Activated naive CD8-positive, alpha-beta T cell (primary cell): ENCODE results near the gene ARMC10.
"Not testable (repeated sequence)": the region's sequence is repeated elsewhere in the genome, so short reads cannot be mapped to it uniquely, and the experiment has no call there.

Experiments used
- H3K27ac Mint-ChIP-seq: one replicate; pipeline ENCODE4 v1.8.0; 2021; ENCODE audit warnings: mixed read lengths
- H3K27me3 Mint-ChIP-seq: one replicate; pipeline ENCODE4 v1.8.0; 2021; ENCODE audit warnings: mixed read lengths
- H3K36me3 Mint-ChIP-seq: one replicate; pipeline ENCODE4 v1.8.0; 2021; ENCODE audit warnings: mixed read lengths
- H3K4me1 Mint-ChIP-seq: one replicate; pipeline ENCODE4 v1.8.0; 2021; ENCODE audit warnings: low read depth, mixed read lengths
- H3K4me3 Mint-ChIP-seq: one replicate; pipeline ENCODE4 v1.8.0; 2021; ENCODE audit warnings: mild to moderate bottlenecking, mixed read lengths
- H3K9me3 Mint-ChIP-seq: one replicate; pipeline ENCODE4 v1.8.0; 2021; ENCODE audit warnings: low read depth, mixed read lengths

The ARMC10 gene

DNA sequence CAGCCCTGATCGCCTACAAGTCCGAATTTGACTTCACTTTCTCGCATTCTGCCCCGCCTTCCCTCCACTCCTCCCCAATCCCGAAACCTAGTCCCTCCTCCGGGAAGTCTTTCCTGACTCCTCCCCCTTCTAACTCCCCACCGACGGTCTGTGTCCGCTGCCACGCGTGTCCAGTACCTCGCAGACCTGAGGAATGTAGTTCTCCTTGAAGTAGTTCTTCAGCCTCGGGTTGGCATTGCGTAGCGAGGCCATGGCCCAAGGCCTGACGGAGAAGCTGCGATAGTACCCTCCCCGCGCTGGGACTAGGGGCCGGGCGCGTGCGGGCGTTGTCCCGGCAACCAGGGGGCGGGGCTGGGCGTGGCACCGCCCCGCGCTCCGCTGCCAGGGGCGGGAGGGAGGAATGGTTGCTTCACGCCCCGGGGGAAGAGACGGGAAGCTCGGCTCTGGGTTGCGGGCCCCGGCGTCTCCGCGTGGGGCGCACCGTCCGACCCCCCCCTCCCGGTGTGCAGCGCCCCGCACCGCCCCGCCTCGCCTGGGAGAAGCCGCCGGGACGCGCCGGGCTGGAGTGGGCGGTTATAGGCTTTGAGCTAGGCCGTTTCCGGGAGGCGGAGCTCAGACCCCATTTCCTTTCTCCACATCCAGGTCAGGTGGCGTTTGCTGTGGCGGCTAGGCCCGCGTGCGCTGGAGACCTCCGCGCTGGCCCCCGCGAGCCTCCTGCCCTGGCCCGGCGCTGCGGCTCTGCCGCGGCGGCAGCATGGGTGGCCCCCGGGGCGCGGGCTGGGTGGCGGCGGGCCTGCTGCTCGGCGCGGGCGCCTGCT lies at the start of gene ARMC10, which contains the start of gene FBXL13:
ARMC10 (plus strand) TSS at position 622 of the 818 bp plus-strand sequence; CDS start at position 755, 133 bp downstream.
FBXL13 (minus strand) TSS at position 278 of the 818 bp plus-strand sequence.
- H3K36me3 Mint-ChIP-seq = peaks cover 4% of the 10 kb centered on the region
- peak within 1 kb of the TSS; percentile 95 for H3K27ac Mint-ChIP-seq
- peaks cover 47% of the 10 kb centered on the region for H3K4me1 Mint-ChIP-seq
- no peaks in the 10 kb centered on the region for H3K27me3 Mint-ChIP-seq
- H3K4me3 Mint-ChIP-seq = peak within 1 kb of the TSS; percentile 98
- H3K9me3 Mint-ChIP-seq = no peaks in the 10 kb centered on the region

DNA sequence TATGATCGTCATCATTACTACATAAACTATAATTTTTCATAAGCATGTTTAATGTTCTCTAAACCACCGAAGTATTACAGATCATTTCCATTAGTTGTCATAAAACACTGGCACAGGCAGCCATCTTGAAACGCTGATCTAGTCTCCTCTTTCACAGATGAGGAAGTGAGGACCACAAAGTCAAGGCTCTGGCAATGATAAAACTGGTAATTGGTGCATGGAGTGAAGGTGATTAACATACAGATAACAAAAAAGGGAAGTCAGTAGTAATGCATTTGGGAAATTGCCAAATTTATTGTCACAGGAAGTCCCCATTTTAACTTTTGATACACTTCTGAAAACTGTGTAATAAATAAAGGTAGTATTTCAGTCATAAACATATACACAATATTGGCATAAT lies 49.6 kb upstream of the ARMC10 start:
- Mint-ChIP-seq H3K27ac (no peak overlapping the region), H3K27me3 (no peaks in the 10 kb centered on the region), H3K4me1 (peaks cover 2% of the 10 kb centered on the region), H3K36me3 (peaks cover 14% of the 10 kb centered on the region), H3K9me3 (peaks cover 4% of the 10 kb centered on the region), H3K4me3 (no peak overlapping the region)

DNA sequence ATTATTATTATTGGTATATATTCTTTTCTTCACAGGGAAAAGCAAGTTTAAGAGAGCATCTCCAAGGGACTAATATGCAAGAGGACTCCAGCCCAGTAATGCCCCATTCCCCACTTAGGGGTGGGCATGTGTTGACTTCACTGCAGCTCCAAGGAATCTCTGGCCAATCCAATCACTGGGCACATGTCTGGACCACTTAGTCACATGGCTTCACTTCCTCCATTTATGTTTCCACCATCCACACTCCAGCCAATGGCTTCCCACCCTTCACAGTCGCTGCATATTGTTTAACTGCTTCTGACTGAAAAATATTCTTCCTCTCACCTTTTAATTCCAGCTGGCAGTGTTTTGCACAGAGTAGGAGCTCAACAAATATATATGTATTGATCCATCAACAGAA lies 43.9 kb upstream of the ARMC10 start:
- Mint-ChIP-seq H3K9me3 (no peaks in the 10 kb centered on the region), H3K4me3 (no peak overlapping the region), H3K27me3 (no peaks in the 10 kb centered on the region), H3K27ac (no peak overlapping the region), H3K4me1 (no peaks in the 10 kb centered on the region), H3K36me3 (no peaks in the 10 kb centered on the region)

DNA sequence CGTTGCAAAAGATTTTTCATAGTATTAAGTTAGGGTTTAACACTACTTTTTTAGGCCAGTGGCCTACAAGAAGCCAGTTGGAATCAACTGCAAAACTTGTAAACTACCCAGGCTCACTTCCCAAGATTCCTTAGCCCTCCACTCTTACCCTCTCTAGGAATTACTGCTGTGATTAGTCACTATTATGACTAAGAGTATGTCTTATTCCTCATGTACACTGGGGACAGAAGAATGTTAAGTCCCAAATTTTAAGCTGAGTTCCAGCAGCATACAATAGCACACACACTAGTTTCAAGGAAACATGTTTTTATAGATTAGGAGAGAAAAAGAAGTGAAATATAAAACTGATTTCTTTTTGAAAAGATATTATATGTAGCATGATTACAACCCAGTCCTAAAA lies 43.2 kb upstream of the ARMC10 start:
- H3K27ac Mint-ChIP-seq = no peak overlapping the region
- H3K9me3 Mint-ChIP-seq = no peaks in the 10 kb centered on the region
- no peaks in the 10 kb centered on the region for H3K36me3 Mint-ChIP-seq
- no peaks in the 10 kb centered on the region for H3K27me3 Mint-ChIP-seq
- H3K4me3 Mint-ChIP-seq = no peak overlapping the region
- no peaks in the 10 kb centered on the region for H3K4me1 Mint-ChIP-seq

DNA sequence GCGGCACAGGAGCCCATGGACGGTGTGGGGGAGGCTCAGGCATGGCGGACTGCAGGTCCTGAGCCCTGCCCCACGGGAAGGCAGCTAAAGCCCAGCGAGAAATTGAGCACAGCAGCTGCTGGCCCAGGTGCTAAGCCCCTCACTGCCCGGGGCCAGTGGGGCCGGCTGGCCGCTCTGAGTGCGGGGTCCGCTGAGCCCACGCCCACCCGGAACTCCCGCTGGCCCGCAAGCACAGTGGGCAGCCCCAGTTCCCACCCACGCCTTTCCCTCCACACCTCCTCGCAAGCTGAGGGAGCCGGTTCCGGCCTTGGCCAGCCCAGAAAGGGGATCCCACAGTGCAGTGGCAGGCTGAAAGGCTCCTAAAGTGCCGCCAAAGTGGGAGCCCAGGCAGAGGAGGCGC lies 40.6 kb upstream of the ARMC10 start:
- H3K9me3 Mint-ChIP-seq, H3K27me3 Mint-ChIP-seq, H3K4me3 Mint-ChIP-seq, H3K4me1 Mint-ChIP-seq, H3K36me3 Mint-ChIP-seq, H3K27ac Mint-ChIP-seq: not testable (repeated sequence)

DNA sequence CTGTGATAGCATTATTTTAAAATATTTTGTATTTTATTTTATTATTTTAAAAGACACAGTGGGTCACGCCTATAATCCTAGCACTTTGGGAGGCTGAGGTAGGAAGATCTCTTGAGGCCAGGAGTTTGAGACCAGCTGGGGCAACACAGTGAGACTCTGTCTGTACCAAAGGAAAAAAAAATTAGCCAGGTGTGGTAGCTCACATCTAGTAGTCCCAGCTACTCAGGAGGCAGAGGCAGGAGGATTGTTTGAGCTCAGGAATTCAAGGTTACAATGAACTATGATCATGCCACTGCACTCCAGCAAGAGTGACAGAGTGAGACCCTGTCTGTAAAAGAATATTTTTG lies 37.5 kb upstream of the ARMC10 start:
- H3K36me3 Mint-ChIP-seq = peaks cover 8% of the 10 kb centered on the region
- H3K4me3 Mint-ChIP-seq = no peak overlapping the region
- peaks cover 5% of the 10 kb centered on the region for H3K9me3 Mint-ChIP-seq
- no peak overlapping the region for H3K27ac Mint-ChIP-seq
- H3K4me1 Mint-ChIP-seq = no peaks in the 10 kb centered on the region
- H3K27me3 Mint-ChIP-seq = no peaks in the 10 kb centered on the region

DNA sequence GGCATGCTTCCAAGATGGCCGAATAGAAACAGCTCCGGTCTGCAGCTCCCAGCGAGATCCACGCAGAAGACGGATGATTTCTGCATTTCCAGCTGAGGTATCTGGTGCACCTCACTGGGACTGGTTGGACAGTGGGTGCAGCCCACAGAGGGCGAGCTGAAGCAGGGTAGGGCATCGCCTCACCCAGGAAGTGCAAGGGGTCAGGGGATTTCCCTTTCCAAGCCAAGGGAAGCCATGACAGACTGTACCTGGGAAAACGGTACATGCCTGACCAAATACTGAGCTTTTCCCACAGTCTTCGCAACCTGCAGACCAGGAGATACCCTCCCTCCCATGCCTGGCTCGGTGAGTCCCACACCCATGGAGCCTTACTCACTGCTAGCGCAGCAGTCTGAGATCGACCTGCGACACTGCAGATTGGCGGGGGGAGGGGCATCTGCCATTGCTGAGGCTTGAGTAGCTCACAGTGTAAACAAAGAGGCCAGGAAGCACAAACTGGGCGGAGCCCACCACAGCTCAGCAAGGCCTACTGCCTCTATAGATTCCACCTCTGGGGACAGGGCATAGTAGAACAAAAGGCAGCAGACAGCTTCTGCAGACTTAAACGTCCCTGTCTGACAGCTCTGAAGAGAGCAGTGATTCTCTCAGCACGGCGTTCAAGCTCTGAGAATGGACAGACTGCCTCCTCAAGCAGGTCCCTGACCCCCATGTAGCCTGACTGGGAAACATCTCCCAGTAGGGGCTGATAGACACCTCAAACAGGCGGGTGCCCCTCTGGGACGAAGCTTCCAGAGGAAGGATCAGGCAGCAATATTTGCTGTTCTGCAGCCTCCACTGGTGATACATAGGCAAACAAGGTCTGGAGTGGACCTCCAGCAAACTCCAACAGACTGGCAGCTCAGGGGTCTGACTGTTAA lies 36.9 kb upstream of the ARMC10 start:
- not testable (repeated sequence) for H3K27me3 Mint-ChIP-seq, H3K27ac Mint-ChIP-seq, H3K9me3 Mint-ChIP-seq, H3K4me3 Mint-ChIP-seq, H3K4me1 Mint-ChIP-seq
- H3K36me3 Mint-ChIP-seq = peaks cover 13% of the 10 kb centered on the region

DNA sequence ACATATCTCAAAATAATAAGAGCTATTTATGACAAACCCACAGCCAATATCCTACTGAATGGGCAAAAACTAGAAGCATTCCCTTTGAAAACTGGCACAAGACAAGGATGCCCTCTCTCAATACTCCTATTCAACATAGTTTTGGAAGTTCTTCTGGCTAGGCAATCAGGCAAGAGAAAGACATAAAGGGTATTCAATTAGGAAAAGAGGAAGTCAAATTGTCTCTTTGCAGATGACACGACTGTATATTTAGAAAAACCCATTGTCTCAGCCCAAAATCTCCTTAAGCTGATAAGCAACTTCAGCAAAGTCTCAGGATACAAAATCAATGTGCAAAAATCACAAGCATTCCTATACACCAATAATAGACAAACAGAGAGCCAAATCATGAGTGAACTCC lies 33.1 kb upstream of the ARMC10 start:
- not testable (repeated sequence) for H3K27me3 Mint-ChIP-seq, H3K4me1 Mint-ChIP-seq, H3K4me3 Mint-ChIP-seq, H3K9me3 Mint-ChIP-seq, H3K27ac Mint-ChIP-seq
- peaks cover 17% of the 10 kb centered on the region for H3K36me3 Mint-ChIP-seq

DNA sequence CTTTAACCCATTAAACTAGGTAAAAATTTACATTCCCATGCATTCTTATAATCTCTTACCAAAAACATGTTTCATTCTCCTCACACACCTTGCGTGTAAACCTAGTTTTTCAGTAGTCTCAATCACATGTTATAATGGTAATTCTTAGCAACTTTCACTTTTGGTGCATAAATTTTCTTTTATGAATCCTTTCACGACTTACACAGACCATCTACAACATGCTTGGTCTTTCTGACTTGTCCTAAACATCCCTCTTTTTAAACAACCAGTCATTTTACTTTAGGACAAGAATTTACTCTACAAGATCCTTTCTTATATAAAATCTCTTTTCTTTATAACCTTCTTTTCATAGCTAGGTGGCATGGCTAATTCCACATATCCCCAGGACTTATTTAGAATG lies 26.1 kb upstream of the ARMC10 start:
- no peak overlapping the region for H3K27ac Mint-ChIP-seq
- H3K4me1 Mint-ChIP-seq = no peaks in the 10 kb centered on the region
- no peak overlapping the region for H3K4me3 Mint-ChIP-seq
- peaks cover 5% of the 10 kb centered on the region for H3K36me3 Mint-ChIP-seq
- H3K9me3 Mint-ChIP-seq = peaks cover 3% of the 10 kb centered on the region
- H3K27me3 Mint-ChIP-seq = no peaks in the 10 kb centered on the region

DNA sequence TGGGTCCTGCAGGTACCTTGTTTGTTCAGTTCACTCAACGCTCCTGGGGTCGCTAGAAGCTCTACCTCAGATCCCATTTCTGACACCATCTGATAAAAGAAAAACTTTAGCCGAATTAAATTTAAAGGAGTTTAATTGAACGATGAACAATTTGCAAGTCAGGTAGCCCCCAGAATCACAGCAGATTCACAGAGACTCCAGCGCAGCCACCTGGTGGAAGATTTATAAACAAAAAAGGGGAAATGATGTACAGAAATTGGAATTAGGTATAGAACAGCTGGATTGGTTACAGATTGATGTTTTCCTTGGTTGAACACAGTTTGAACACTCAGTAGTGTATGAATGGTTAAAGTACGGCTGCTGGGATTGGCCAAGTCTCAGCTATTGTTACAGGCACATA lies 23.4 kb upstream of the ARMC10 start:
- H3K4me3 Mint-ChIP-seq = no peak overlapping the region
- peaks cover 3% of the 10 kb centered on the region for H3K9me3 Mint-ChIP-seq
- H3K36me3 Mint-ChIP-seq = peaks cover 7% of the 10 kb centered on the region
- H3K4me1 Mint-ChIP-seq = no peaks in the 10 kb centered on the region
- H3K27ac Mint-ChIP-seq = no peak overlapping the region
- no peaks in the 10 kb centered on the region for H3K27me3 Mint-ChIP-seq

DNA sequence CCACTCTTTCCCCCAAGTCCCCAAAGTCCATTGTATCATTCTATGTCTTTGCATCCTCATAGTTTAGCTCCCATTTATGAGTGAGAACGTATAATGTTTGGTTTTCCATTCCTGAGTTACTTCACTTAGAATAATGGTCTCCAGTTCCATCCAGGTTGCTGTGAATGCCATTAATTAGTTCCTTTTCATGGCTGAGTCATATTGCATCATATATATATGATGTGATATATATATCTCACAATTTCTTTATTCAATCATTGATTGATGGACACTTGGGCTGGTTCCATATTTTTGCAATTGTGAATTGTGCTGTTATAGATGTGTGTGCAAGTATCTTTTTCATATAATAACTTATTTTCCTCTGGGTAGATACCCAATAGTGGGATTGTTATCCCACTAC lies 18.9 kb upstream of the ARMC10 start:
- H3K27ac Mint-ChIP-seq, H3K27me3 Mint-ChIP-seq, H3K4me1 Mint-ChIP-seq, H3K9me3 Mint-ChIP-seq, H3K4me3 Mint-ChIP-seq, H3K36me3 Mint-ChIP-seq: not testable (repeated sequence)

DNA sequence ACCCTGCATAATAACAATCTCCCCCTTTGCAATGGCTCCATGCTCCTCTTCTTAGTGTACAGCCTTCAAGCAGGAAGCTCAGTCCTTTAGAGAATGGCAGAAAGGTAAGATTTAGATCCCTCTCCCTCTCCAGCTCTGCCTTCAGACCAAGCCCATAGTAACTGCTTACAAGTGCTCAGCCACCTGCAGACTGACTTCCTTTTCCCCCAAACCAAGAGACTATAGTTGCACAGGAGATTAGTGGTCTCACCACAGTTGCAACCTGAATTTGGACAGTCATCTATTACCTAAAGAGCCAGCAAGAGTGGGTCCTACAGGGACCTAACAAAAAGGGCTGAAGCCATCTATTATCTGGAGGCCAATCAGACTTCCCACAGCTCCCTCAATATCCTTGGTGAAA lies 16.8 kb upstream of the ARMC10 start:
- Mint-ChIP-seq H3K9me3 (no peaks in the 10 kb centered on the region), H3K27me3 (no peaks in the 10 kb centered on the region), H3K36me3 (peaks cover 6% of the 10 kb centered on the region), H3K27ac (no peak overlapping the region), H3K4me3 (no peak overlapping the region), H3K4me1 (peaks cover 2% of the 10 kb centered on the region)

DNA sequence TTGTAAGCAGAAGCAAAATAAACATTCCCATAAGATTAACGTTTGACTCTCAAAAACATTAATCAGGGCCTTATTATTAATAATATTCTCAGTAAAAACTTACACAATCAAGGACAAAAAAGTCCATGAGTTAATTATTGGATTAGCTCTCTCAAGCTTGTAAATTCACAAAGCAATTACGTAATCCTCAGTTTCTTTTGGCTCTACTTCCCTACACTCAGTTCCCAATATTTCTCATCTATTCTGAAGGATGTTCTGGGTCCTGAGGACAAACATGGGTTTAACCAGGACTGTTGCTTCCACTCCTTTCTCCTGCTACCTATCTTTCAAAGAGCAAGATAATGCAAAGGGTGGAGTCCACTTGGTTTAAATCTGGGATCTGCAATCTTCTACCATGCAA lies 15.5 kb upstream of the ARMC10 start:
- Mint-ChIP-seq H3K27me3 (no peaks in the 10 kb centered on the region), H3K4me3 (no peak overlapping the region)

DNA sequence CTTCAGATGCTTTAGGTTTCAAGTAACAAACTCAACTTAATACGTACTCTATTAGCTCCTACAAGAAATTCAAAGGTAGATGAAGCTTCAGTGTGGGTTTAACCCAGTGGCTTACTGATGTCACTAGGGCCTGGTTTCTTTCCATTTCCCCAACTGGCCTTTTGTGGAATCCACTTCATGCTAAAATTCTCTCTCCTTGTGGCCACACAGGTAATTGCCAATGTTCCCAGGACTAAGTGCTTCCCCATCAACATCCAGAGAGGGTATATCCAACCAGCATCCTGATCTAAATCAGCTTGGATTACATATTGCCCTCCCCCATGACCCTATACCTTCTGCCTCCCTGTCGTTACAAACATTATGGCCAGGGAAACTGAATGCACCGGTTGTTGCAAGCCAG lies 11.0 kb upstream of the ARMC10 start:
- no peak overlapping the region for H3K27ac Mint-ChIP-seq
- no peaks in the 10 kb centered on the region for H3K9me3 Mint-ChIP-seq
- peaks cover 5% of the 10 kb centered on the region for H3K36me3 Mint-ChIP-seq
- no peak overlapping the region for H3K4me3 Mint-ChIP-seq
- H3K27me3 Mint-ChIP-seq = no peaks in the 10 kb centered on the region
- H3K4me1 Mint-ChIP-seq = peaks cover 2% of the 10 kb centered on the region

More for the DNA sequence above, 15.5 kb upstream of the ARMC10 start:
- Mint-ChIP-seq H3K9me3 (no peaks in the 10 kb centered on the region), H3K36me3 (peaks cover 4% of the 10 kb centered on the region), H3K4me1 (peaks cover 2% of the 10 kb centered on the region), H3K27ac (no peak overlapping the region)

DNA sequence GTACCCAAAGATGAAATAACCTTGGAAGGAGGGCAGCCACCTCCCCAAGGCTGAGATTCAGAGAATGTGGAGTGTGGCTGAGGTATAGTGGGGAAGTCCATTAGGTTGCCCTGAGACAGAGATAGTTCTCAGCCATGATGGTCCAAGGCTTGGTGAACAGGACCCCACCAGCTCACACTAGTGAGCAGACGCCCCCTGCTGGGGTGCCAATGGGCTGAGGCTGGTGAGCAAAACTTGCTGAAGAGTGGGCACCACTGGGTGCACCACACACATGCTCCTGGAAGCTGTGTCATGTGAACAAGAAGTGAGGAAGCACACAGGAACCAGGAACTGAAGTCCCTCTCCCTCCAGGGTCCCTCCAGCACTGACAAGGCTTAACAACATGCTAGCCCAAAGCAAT lies 9.3 kb upstream of the ARMC10 start:
- Mint-ChIP-seq H3K27ac (peak overlapping the region; percentile 16), H3K27me3 (no peaks in the 10 kb centered on the region), H3K36me3 (peaks cover 5% of the 10 kb centered on the region), H3K4me3 (no peak overlapping the region), H3K4me1 (peaks cover 2% of the 10 kb centered on the region), H3K9me3 (no peaks in the 10 kb centered on the region)
